Testis (tissue), 2 donors: ENCODE results near the gene FHIT.

Source experiments
- CTCF ChIP-seq, 3 experiments: fragments of 450-650 bp in 2 of 3; fragments of 200-600 bp in 1 of 3; sonication (generic) in 1 of 3; IDR thresholded peaks; one replicate each; pipeline ENCODE4 v1.5.1; 2016 to 2019; ENCODE audit warnings: antibody characterized with exemption in 3 of 3, mild to moderate bottlenecking in 2 of 3, moderate library complexity in 1 of 3
- POLR2A ChIP-seq: fragments of 450-650 bp; IDR thresholded peaks from one replicate; pipeline ENCODE4 v1.6.1; 2017; ENCODE audit warnings: antibody characterized with exemption, mild to moderate bottlenecking, moderate library complexity

- TF ChIP-seq CTCF (IDR thresholded peaks at IDR 0.05) (no peak), POLR2A (no peak)
Observed at GRCh38 chr3:59802045-59802444, 1449.2 kb downstream of the FHIT start.
